NAMALWA (cell line): ENCODE measurements around the gene KIAA0825.

Experiments
- DNase-seq: peaks from one replicate; pipeline ENCODE4 v3.0.0-alpha.2; 2015; ENCODE audit warnings: low spot score

KIAA0825 gene

DNA sequence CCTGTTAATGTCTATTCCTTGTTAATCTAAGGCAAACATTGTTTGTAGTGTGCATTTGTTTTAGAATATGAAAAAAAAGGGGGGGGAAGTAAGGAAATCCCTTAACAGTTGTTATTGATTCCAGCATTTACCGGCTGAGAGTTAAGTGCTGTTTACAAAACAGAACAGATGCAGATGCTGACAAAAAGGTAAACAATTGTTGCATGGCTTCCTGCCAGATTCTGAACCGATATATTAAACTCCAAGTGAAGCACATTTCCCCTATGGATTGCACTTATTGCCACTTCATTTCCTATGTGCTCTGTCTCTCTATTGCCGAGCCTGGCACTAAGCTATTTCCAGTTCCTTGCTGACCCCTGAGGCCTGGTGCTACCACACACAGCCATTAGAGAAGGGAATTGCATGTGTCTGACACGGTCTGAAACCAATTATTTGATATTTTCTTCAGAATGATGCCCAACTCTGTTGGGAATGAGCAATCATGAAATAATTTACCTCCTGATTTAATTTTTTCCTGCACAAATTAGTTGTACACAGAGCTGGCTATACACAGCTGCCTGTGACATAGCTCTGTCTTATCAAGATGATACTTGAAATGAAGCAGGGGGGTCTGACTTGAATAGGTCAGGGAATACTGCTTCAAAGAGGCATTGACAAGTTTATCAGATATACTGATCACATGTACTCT is 109.8 kb downstream of the KIAA0825 start:
- no peak for DNase-seq

- no peak for DNase-seq
These were observed 112.9 kb downstream of the KIAA0825 start for GRCh38 chr5:94505327-94506068.

DNA sequence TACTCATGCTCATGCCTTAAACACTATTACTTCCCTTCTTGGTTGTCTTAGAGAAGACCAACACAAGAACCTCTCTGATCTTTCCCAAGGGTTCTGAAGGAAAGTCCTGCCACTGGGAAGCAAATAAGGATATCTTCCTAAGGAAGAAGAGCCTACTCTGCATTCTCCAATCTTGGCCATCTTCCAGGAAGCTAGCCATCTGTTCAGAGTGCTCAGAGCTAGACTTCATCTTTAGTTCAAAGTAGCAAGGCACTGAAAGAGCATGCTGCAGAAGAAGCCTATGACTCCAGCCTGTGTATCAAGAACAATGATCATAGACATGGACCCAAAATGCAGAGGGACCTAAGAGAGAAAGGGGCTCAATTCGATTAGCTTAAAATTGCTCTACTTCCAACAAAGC is 114.7 kb downstream of the KIAA0825 start:
- no peak for DNase-seq

GRCh38 chr5:94501365-94501764 is 117.0 kb downstream of the KIAA0825 start:
- DNase-seq, result no peak

- no peak for DNase-seq
These were observed 118.6 kb downstream of the KIAA0825 start for GRCh38 chr5:94499806-94500205.

DNA sequence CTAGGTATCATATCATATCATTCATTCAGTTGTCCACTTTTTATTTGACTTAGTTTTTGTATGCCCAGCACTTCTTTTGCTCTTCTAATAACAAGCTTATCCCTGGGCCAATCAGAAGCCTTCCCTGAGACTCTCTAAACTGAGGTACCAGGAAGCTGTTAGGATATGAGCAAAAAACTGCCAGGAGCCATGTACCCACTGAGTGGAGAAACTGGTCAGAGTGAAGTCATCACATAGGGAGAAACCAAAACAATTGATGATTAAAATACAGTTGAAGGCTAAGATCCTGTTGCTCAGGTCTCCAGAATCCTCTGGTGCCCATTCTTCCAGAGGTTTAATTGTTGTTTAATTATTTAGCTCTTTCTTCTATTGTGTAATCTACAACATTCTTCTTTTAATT is 120.2 kb downstream of the KIAA0825 start:
- DNase-seq, result no peak

DNA sequence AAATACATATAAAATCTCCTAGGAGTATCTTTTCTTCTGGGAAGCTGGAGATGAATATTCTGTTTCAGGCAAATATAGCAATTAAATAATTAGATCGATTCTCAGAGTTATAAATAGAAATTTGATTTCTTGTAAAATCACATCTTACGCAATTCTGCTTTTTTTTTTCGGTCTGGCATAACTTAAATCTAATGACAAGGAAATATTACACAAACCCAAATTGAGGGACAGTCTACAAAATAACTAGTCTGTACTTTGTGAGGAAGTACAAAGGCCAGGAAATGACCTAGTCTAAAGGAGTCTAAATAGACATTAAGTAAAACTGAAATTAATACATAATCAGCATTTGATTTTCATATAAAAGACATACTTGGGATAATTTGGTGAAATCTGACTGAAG is 133.3 kb downstream of the KIAA0825 start:
- no peak for DNase-seq

DNA sequence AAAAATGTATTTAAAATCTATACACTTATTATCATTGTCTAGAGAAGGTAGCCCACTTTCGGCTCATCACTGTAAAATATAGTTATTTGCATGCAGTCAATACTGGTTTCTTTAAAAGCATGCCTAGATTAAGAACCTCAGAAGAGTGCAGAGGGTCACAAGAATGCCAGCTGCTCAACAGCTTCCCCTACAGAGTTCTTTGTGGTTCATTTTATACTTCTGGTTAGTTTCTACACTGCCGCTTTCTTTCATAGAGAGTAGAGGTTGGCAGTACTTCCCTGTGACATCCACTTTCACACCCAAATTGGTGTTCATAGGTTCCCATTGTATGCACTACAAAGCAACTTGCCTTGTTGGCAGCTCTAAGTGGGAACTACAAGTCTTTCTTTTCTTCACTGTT is 137.3 kb downstream of the KIAA0825 start:
- no peak for DNase-seq

DNA sequence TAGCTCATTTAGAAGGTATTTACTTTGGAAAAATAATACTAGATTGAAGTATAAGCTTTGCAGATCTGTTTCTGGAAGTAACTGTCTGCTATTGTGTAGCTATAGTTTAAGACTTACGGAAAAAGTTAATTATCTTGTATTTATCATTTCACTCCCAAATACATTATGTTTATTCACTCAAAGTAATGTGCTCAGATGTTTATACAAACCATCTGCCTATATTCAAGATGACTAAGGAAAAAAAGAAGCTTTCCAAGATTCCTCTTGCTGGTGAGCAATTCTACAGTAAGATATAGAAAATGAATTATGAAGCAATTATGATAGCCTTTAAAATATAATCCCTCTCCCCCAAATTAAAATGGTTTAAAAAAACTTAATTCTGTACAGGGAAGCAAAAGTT is 137.9 kb downstream of the KIAA0825 start:
- DNase-seq, result no peak

DNA sequence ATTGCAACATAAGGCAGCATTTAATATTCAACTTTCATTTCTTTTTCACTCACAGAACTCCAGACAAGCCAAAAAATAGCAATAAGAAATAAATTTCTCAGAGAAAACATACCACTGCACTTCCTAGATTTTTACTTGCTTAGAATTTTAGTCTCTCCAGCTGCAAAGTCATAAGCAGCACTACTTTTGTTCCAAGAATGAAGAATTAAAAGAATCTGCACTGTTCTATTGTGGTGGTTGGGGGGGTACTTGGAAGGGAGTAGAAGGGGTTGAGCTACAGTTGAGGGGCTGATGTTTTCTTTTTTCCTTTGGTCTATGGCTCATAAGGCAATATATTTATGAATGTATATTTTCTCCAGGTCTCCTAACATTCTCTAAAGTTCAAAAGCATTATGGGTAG is 144.5 kb downstream of the KIAA0825 start:
- DNase-seq, result no peak

DNA sequence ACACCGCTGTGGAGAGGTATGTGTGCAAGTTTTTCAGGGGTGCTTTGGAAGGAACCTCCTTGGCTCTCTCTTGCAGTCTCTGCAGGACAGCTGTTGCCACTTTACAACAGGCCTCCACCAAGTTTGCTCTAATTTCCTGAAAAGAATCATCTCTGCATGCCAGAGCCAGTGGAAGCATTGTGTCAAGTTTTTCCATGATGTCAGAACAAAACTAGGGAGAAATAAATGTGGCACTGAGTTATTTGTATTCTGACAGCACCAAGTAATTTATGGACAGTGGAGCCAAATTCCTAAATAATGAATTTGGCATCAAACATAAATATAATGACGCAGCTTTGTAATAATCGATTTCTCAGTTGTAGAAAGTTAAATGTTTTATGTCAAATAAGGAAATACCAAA is 146.9 kb downstream of the KIAA0825 start:
- DNase-seq, result no peak

GRCh38 chr5:94470802-94471201 is 147.6 kb downstream of the KIAA0825 start:
- DNase-seq, result no peak

DNA sequence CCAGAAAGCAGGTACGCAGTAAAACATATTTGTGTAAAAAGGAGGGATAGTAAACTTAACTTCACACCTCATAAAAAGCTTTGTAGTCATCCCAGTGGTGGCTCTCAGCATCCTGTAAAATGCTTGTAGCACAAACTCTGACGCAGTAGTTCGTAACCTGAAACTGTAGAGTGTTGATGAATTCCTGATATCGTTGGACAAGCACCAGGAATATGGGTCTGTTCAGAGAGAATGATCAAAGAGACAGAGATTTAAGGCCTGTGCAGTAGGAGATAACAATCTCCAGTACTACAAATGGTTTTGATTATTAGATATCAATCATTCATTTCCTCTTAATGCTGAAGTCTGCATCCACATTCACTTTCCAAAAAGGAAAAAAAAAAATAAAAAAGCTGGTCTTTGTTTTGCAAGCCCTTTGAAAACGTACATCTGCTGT is 148.5 kb downstream of the KIAA0825 start:
- DNase-seq, result no peak

- DNase-seq, result no peak
These were observed 150.2 kb downstream of the KIAA0825 start for GRCh38 chr5:94467954-94468930.

DNA sequence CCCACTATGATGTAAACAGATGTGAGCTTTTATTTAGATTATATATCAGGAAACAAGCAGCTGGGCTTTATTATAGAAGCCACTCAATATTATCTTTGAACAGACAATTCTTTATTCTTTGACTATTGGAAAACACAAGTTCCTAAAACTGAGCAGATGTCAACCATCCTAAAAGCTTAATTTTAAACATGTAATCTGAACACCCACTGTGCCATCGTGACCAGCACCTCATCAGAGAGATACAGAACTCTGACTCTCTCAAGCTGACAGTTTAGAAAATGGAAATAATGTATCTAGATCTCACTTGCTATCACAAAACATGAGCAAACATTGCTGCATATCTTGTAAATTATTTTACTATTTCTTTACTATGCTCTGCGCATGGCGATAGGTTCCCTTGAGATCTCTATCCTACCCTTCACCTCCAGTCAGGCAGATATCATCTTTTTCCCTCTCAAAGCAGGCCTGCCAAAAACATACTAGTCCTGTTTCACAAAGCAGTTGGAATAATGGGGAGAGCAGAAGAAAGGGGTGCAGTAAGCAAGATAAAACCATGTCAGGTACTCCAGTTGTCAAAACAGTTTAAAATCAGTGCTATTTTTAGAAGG is 151.0 kb downstream of the KIAA0825 start:
- no peak for DNase-seq

- DNase-seq, result no peak
These were observed 154.7 kb downstream of the KIAA0825 start for GRCh38 chr5:94463739-94464138.

DNA sequence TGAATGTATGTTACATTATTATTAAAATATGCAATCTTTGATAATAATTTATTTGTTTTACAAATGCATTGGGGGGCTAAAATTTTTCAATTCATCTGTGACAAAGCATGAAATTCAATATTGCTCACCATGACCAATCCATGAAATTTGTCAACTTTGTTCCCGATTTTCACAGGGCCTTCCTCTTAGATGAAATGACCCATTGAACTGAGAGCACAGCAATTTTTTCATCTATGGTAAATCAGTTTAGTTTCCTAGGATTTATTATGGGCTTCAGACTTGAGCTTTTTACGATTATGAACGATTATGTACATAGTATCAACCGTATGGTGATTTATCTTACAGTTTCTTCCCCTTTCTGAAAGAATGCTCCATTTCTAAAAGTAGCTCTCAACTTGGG is 157.3 kb downstream of the KIAA0825 start:
- no peak for DNase-seq

DNA sequence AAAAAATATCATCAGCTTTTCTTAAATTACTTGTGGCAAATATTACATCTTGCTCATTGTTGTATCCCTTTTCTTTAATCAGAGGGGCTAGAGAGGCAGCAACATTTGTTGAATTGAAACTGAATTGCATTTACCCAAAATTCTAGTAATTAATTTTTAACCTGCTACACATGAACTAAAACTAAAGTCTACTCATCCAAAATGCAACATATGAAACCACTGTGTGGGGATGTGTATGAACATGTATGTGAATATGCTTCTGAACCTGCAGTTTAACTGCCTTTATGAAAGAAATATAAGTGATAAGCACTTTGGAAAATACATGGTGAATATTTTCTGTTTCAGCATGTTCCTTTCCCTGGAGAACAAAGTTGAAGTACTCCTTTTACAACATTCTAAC is 158.5 kb downstream of the KIAA0825 start:
- no peak for DNase-seq

- no peak for DNase-seq
These were observed 160.6 kb downstream of the KIAA0825 start for GRCh38 chr5:94457788-94458187.

- no peak for DNase-seq
These were observed 172.7 kb downstream of the KIAA0825 start for GRCh38 chr5:94445726-94446125.

DNA sequence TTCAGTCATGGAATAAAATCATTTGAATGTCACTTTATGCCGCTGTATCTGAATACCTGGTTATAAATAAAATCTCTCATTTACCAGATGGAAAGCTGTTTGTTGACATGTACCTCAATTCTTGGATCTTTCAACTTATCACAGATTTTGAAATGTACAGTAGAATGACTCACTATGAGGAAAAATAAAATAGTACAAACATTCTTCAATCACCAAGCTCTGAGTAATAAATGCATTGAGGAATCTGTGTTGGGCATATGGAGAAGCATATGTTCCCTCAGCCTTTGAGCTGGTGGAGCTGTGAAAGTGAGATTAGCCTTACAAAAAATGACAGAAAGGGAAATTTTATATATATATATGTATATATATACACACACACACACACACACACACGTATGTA is 175.4 kb downstream of the KIAA0825 start:
- no peak for DNase-seq

- no peak for DNase-seq
These were observed 176.3 kb downstream of the KIAA0825 start for GRCh38 chr5:94442076-94442475.
